Neural progenitor cell (in vitro differentiated cells): Measurements from ENCODE around the gene TJP1. TPM values are rescaled to one million over a fixed set of nuclear protein-coding genes. Genes with fewer than 3 reads are reported as not detected.

Source experiments
- DNase-seq: peaks from one replicate; pipeline ENCODE4 v3.0.0-alpha.2; 2016; ENCODE audit warnings: low spot score
- H2AFZ ChIP-seq: fragments of 200-600 bp; sonication (generic); replicated peaks from 2 replicates; pipeline ENCODE4 v1.6.1; 2016; ENCODE audit warnings: antibody characterized with exemption
- H3F3A ChIP-seq: fragments of 200-600 bp; sonication (generic); 2 replicates; pipeline ENCODE4 v1.6.1; 2016; ENCODE audit warnings: antibody characterized with exemption, low read depth
- H3K27ac ChIP-seq: fragments of 200-600 bp; sonication (generic); 2 replicates; pipeline ENCODE4 v1.5.1; 2016; ENCODE audit warnings: mild to moderate bottlenecking
- H3K27me3 ChIP-seq: fragments of 200-600 bp; sonication (generic); 2 replicates; pipeline ENCODE4 v1.6.1; 2016; ENCODE audit warnings: mild to moderate bottlenecking, moderate library complexity
- H3K36me3 ChIP-seq: fragments of 200-600 bp; sonication (generic); 2 replicates; pipeline ENCODE4 v1.5.1; 2016
- H3K4me1 ChIP-seq: fragments of 200-600 bp; sonication (generic); 2 replicates; pipeline ENCODE4 v1.6.1; 2016; ENCODE audit warnings: mixed run types
- H3K4me2 ChIP-seq: fragments of 200-600 bp; sonication (generic); 2 replicates; pipeline ENCODE4 v1.6.1; 2016
- H3K4me3 ChIP-seq: fragments of 200-600 bp; sonication (generic); 2 replicates; pipeline ENCODE4 v1.5.1; 2016
- H3K79me2 ChIP-seq: fragments of 200-600 bp; sonication (generic); 2 replicates; pipeline ENCODE4 v1.6.1; 2016; ENCODE audit warnings: low read depth
- H3K9ac ChIP-seq: fragments of 200-600 bp; sonication (generic); 2 replicates; pipeline ENCODE4 v1.6.1; 2016
- H3K9me3 ChIP-seq: fragments of 200-600 bp; sonication (generic); 2 replicates; pipeline ENCODE4 v1.5.1; 2016; ENCODE audit warnings: low read depth
- H4K20me1 ChIP-seq: fragments of 200-600 bp; sonication (generic); 2 replicates; pipeline ENCODE4 v1.6.1; 2016; ENCODE audit warnings: low read depth
- H3K27ac Mint-ChIP-seq: 3 replicates; pipeline ENCODE4 v1.8.0; 2021; ENCODE audit warnings: mixed read lengths
- H3K27me3 Mint-ChIP-seq: 2 replicates; pipeline ENCODE4 v1.8.0; 2022; ENCODE audit warnings: low read depth, mild to moderate bottlenecking, inconsistent platforms, moderate library complexity, mixed read lengths; ENCODE audit not compliant: insufficient read depth
- H3K36me3 Mint-ChIP-seq: 3 replicates; pipeline ENCODE4 v1.8.0; 2021; ENCODE audit warnings: mixed read lengths
- H3K4me1 Mint-ChIP-seq: 3 replicates; pipeline ENCODE4 v1.8.0; 2021; ENCODE audit warnings: mixed read lengths
- H3K4me3 Mint-ChIP-seq: 3 replicates; pipeline ENCODE4 v1.8.0; 2021; ENCODE audit warnings: mild to moderate bottlenecking, moderate library complexity, mixed read lengths
- H3K9me3 Mint-ChIP-seq: 3 replicates; pipeline ENCODE4 v1.8.0; 2020; ENCODE audit warnings: mixed read lengths
- EZH2 ChIP-seq: fragments of 200-600 bp; sonication (generic); IDR thresholded peaks from 2 replicates; pipeline ENCODE4 v1.6.1; 2017; ENCODE audit warnings: antibody characterized with exemption, mild to moderate bottlenecking, moderate library complexity
- EZH2phosphoT487 ChIP-seq: fragments of 200-600 bp; sonication (generic); IDR thresholded peaks from 2 replicates; pipeline ENCODE4 v1.6.1; 2017; ENCODE audit warnings: antibody characterized with exemption
- total RNA-seq: library from RNA; depleted of rRNA; stranded (reverse); fragments of >200 nt; gene quantifications from 2 replicates; pipeline ENCODE4 v1.2.3, GENCODE V29; 2015; ENCODE audit warnings: low replicate concordance
- TF ChIP-seq, protein P1 (sequence below): fragments of 200-600 bp; sonication (generic); IDR thresholded peaks from 2 replicates; pipeline ENCODE4 v1.5.1; 2017; ENCODE audit warnings: antibody characterized with exemption, mild to moderate bottlenecking

Gene TJP1
- total RNA-seq, 1 donor from 2014 or later = 126 TPM

GRCh38 chr15:29853211-29853987 is 31.1 kb upstream of the TJP1 start:
- Mint-ChIP-seq H3K4me1 (no peaks in the 10 kb centered on the region), H3K9me3 (peaks cover 3% of the 10 kb centered on the region), H3K27me3 (peaks cover 4% of the 10 kb centered on the region), H3K4me3 (no peak overlapping the region), H3K27ac (no peak overlapping the region), H3K36me3 (no peaks in the 10 kb centered on the region)
- Histone ChIP-seq H3K9ac (no peak overlapping the region), H4K20me1 (no peaks in the 10 kb centered on the region), H3K4me3 (no peak overlapping the region), H3K36me3 (no peaks in the 10 kb centered on the region), H3K27me3 (no peaks in the 10 kb centered on the region), H3K79me2 (no peaks in the 10 kb centered on the region), H3F3A (no peaks in the 10 kb centered on the region), H3K27ac (no peak overlapping the region), H3K4me2 (no peak overlapping the region), H3K4me1 (no peaks in the 10 kb centered on the region), H3K9me3 (peaks cover 6% of the 10 kb centered on the region), H2AFZ (no peak overlapping the region)
- TF ChIP-seq EZH2phosphoT487 (no peak), EZH2 (no peak)
- TF ChIP-seq, protein P1, sequence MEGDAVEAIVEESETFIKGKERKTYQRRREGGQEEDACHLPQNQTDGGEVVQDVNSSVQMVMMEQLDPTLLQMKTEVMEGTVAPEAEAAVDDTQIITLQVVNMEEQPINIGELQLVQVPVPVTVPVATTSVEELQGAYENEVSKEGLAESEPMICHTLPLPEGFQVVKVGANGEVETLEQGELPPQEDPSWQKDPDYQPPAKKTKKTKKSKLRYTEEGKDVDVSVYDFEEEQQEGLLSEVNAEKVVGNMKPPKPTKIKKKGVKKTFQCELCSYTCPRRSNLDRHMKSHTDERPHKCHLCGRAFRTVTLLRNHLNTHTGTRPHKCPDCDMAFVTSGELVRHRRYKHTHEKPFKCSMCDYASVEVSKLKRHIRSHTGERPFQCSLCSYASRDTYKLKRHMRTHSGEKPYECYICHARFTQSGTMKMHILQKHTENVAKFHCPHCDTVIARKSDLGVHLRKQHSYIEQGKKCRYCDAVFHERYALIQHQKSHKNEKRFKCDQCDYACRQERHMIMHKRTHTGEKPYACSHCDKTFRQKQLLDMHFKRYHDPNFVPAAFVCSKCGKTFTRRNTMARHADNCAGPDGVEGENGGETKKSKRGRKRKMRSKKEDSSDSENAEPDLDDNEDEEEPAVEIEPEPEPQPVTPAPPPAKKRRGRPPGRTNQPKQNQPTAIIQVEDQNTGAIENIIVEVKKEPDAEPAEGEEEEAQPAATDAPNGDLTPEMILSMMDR = no peak
- DNase-seq = no peak

GRCh38 chr15:29852201-29852600 is 29.9 kb upstream of the TJP1 start:
- H3K27me3 ChIP-seq = no peaks in the 10 kb centered on the region
- H3K36me3 Mint-ChIP-seq = no peaks in the 10 kb centered on the region
- no peaks in the 10 kb centered on the region for H3K4me1 Mint-ChIP-seq
- H3K27ac Mint-ChIP-seq = no peak overlapping the region
- H3F3A ChIP-seq = no peaks in the 10 kb centered on the region
- no peaks in the 10 kb centered on the region for H4K20me1 ChIP-seq
- H3K79me2 ChIP-seq = no peaks in the 10 kb centered on the region
- no peak for DNase-seq
- no peak overlapping the region for H3K27ac ChIP-seq
- H3K9ac ChIP-seq = no peak overlapping the region
- H3K4me3 Mint-ChIP-seq = no peak overlapping the region
- no peaks in the 10 kb centered on the region for H3K36me3 ChIP-seq
- H3K9me3 ChIP-seq = peaks cover 6% of the 10 kb centered on the region
- H3K4me3 ChIP-seq = no peak overlapping the region
- no peaks in the 10 kb centered on the region for H3K4me1 ChIP-seq
- H3K4me2 ChIP-seq = no peak overlapping the region
- no peaks in the 10 kb centered on the region for H3K27me3 Mint-ChIP-seq
- no peak overlapping the region for H2AFZ ChIP-seq
- H3K9me3 Mint-ChIP-seq = peaks cover 11% of the 10 kb centered on the region
- TF ChIP-seq, protein P1 = no peak
- TF ChIP-seq EZH2phosphoT487 = no peak
- no peak for TF ChIP-seq EZH2

- Histone ChIP-seq H3K4me3 (no peak overlapping the region), H3K9ac (no peak overlapping the region), H3K79me2 (no peaks in the 10 kb centered on the region), H4K20me1 (no peaks in the 10 kb centered on the region), H2AFZ (no peak overlapping the region), H3K9me3 (peaks cover 6% of the 10 kb centered on the region), H3K36me3 (no peaks in the 10 kb centered on the region), H3K4me2 (no peak overlapping the region), H3K27ac (no peak overlapping the region), H3F3A (peaks cover 7% of the 10 kb centered on the region), H3K4me1 (peaks cover 15% of the 10 kb centered on the region), H3K27me3 (no peaks in the 10 kb centered on the region)
- TF ChIP-seq, protein P1 = no peak
- TF ChIP-seq EZH2 = no peak
- TF ChIP-seq EZH2phosphoT487 = no peak
- H3K27ac Mint-ChIP-seq = no peak overlapping the region
- peaks cover 6% of the 10 kb centered on the region for H3K27me3 Mint-ChIP-seq
- peaks cover 18% of the 10 kb centered on the region for H3K9me3 Mint-ChIP-seq
- H3K36me3 Mint-ChIP-seq = no peaks in the 10 kb centered on the region
- H3K4me1 Mint-ChIP-seq = peaks cover 10% of the 10 kb centered on the region
- no peak for DNase-seq
- H3K4me3 Mint-ChIP-seq = no peak overlapping the region
Measured at GRCh38 chr15:29849716-29850115, 27.4 kb upstream of the TJP1 start.
